Spleen (tissue), 11 donors: Measurements from ENCODE around the gene VAC14. TPM values are rescaled to one million over a fixed set of nuclear protein-coding genes. Genes with fewer than 3 reads are reported as not detected.

Experiments used
- DNase-seq: peaks from one replicate; pipeline ENCODE4 v3.0.0-alpha.2; 2020
- H3K27ac ChIP-seq, 8 donors: fragments of 200-600 bp; sonication (generic) in 7 of 8; 1 replicate in 4 of 8; 2 replicates in 4 of 8; pipeline versions ENCODE4 v1.5.0 to v1.8.0; 2016 to 2021; ENCODE audit warnings: inconsistent platforms in 4 of 8, mild to moderate bottlenecking in 4 of 8, moderate library complexity in 1 of 8
- H3K27me3 ChIP-seq, 7 donors: fragments of 200-600 bp; sonication (generic) in 6 of 7; replicated peaks in 1 of 7; 1 replicate in 4 of 7; 2 replicates in 3 of 7; pipeline versions ENCODE4 v1.5.0 to v1.8.0; 2016 to 2021; ENCODE audit warnings: inconsistent platforms in 3 of 7, mild to moderate bottlenecking in 1 of 7
- H3K36me3 ChIP-seq, 6 donors: fragments of 200-600 bp; sonication (generic) in 5 of 6; 1 replicate in 4 of 6; 2 replicates in 2 of 6; pipeline versions ENCODE4 v1.5.0 to v1.8.0; 2016 to 2021; ENCODE audit warnings: inconsistent platforms in 2 of 6
- H3K4me1 ChIP-seq, 6 donors: fragments of 200-600 bp; sonication (generic) in 5 of 6; 1 replicate in 3 of 6; 2 replicates in 3 of 6; pipeline versions ENCODE4 v1.5.0 to v1.8.0; 2016 to 2021; ENCODE audit warnings: inconsistent platforms in 3 of 6
- H3K4me3 ChIP-seq, 8 donors: fragments of 200-600 bp; sonication (generic) in 7 of 8; 1 replicate in 4 of 8; 2 replicates in 4 of 8; pipeline versions ENCODE4 v1.5.0 to v1.8.0; 2016 to 2021; ENCODE audit warnings: inconsistent platforms in 4 of 8, mild to moderate bottlenecking in 4 of 8, moderate library complexity in 2 of 8
- H3K9me3 ChIP-seq, 8 donors: fragments of 200-600 bp; sonication (generic) in 7 of 8; 1 replicate in 4 of 8; 2 replicates in 4 of 8; pipeline versions ENCODE4 v1.5.0 to v1.8.0; 2016 to 2021; ENCODE audit warnings: inconsistent platforms in 4 of 8
- POLR2A ChIP-seq, 3 donors: fragments of 450-650 bp; IDR thresholded peaks; one replicate each; pipeline ENCODE4 v1.5.1; 2017; ENCODE audit warnings: antibody characterized with exemption in 3 of 3, mild to moderate bottlenecking in 1 of 3
- POLR2AphosphoS5 ChIP-seq, 3 donors: sonication (generic); formaldehyde crosslinking; IDR thresholded peaks; one replicate each; pipeline ENCODE4 v1.5.1; 2017; ENCODE audit warnings: antibody characterized with exemption in 3 of 3
- WGBS, 5 donors: extraction: QIAGEN DNeasy Blood & Tissue Kit in 3 of 5; methylation state at CpG; one replicate each; pipeline versions ENCODE4 v1.1.5 to v1.1.7; 2013 to 2018; 5-methylcytosine and 5-hydroxymethylcytosine counted together
- intact Hi-C: fragments of 100-400 bp; cut with DNase I; formaldehyde crosslinking; loops from one replicate; pipeline ENCODE4 v1.15.0; 2023; ENCODE audit warnings: low total_unique reads
- polyA plus RNA-seq, 3 donors: library from polyadenylated mRNA; stranded (reverse); fragments of 200-250 nt; gene quantifications; one replicate each; pipeline ENCODE4 v1.2.1, GENCODE V29; 2013
- total RNA-seq, 7 donors: library from RNA; depleted of rRNA in 3 of 7; stranded (reverse); fragments of >200 nt in 3 of 7; fragmentation: NEBNext Ultra II Directional in 4 of 7; extraction: Animal tissue kit (Norgen Biotek cat#: 25700) in 4 of 7; gene quantifications; one replicate each; pipeline versions ENCODE4 v1.1.0 to v1.2.1, GENCODE V29; 2016 to 2021
- TF ChIP-seq, protein P1 (sequence below), 11 experiments: fragments of 200-600 bp in 7 of 11; fragments of 450-650 bp in 4 of 11; sonication (generic) in 4 of 11; IDR thresholded peaks in 8 of 11; conservative IDR thresholded peaks in 3 of 11; 1 replicate in 7 of 11; 2 replicates in 4 of 11; pipeline versions ENCODE4 v1.4.0 to v1.8.0; 2016 to 2021; ENCODE audit warnings: antibody characterized with exemption in 11 of 11, inconsistent platforms in 4 of 11, mild to moderate bottlenecking in 1 of 11
- donor health status: healthy with polysubstance abuse.
- donor health status: DM: no; HTN: no; CAD: no; lungs with moderate emphysema.
- donor health status: DM: no; HTN: no; CAD: no.
- donor health status: Bipolar disorder and iron deficiency.
- donor health status: healthy.
- donor health status: DM: no; HTN: no; CAD: no.
- donor health status: DM: yes; HTN: yes; CAD: no.

The VAC14 gene
- total and polyA plus RNA-seq, 10 donors = 29.1 to 70.0 (median 48.1) TPM

DNA sequence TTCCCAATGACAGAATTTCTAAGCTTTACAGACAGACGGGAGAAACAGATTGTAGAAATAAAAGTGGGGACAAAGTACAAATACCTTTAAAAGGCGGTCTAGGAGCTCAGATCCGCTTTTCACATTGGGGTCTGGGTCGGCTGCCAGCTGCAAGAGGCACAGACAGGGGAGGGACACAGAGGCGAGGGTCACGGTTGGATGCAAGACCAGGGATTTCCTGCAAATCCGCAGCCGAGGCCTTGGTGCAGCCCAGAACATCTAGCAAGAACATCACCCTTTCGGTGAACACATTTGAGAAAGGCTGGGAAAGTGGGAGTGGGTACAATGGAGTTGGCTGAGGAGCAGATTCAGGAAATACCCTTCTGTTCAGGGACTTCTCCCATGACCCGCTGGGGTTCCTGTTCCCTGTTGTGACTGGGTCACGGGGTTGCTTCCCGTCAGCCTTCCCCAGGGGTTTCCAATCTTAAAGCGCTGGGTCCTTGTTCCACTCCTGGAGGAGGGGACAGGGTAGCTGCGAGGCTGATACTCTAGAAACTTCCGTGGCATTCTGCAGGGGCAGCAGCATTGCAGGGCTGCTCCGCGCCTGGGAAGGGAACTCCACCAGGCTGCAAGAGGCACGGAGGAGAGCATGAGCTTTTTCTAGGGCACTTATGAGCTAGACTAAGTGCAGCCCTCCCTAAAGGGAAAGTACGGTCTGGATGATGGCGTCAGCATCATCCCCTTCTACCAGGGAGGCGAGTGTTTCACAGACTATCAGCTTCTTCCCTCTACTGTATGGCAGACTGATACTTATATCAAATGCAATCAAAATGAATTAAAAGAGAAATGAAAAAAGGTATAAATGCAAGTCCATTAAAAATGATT, 16.0 kb downstream of the VAC14 start:
- Histone ChIP-seq H3K9me3 (peaks cover 0 to 9% (median 0%) of the 10 kb centered on the region in 8 donors), H3K4me3 (no peak overlapping the region), H3K27me3 (no peaks in the 10 kb centered on the region), H3K36me3 (peaks cover 6 to 97% (median 68%) of the 10 kb centered on the region in 6 donors), H3K4me1 (peaks cover 3 to 70% (median 43%) of the 10 kb centered on the region in 6 donors), H3K27ac (peak overlapping the region in 5 of 8 donors; percentile 9 to 51 (median 38))
- WGBS, 5 donors = 72 to 80% (median 74%) methylated on average over 21 of the region's 21 CpGs
- TF ChIP-seq, protein P1, sequence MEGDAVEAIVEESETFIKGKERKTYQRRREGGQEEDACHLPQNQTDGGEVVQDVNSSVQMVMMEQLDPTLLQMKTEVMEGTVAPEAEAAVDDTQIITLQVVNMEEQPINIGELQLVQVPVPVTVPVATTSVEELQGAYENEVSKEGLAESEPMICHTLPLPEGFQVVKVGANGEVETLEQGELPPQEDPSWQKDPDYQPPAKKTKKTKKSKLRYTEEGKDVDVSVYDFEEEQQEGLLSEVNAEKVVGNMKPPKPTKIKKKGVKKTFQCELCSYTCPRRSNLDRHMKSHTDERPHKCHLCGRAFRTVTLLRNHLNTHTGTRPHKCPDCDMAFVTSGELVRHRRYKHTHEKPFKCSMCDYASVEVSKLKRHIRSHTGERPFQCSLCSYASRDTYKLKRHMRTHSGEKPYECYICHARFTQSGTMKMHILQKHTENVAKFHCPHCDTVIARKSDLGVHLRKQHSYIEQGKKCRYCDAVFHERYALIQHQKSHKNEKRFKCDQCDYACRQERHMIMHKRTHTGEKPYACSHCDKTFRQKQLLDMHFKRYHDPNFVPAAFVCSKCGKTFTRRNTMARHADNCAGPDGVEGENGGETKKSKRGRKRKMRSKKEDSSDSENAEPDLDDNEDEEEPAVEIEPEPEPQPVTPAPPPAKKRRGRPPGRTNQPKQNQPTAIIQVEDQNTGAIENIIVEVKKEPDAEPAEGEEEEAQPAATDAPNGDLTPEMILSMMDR (IDR thresholded peaks at IDR 0.05 in 8 of 11, conservative IDR thresholded peaks at IDR 0.05 in 3 of 11) = no peak
- no peak for TF ChIP-seq POLR2A (IDR thresholded peaks at IDR 0.05)
- peak; percentile 16 to 66 (median 38) for TF ChIP-seq POLR2AphosphoS5 (IDR thresholded peaks at IDR 0.05)
- intact Hi-C loops = no loop called here
- peak; percentile 68 for DNase-seq

DNA sequence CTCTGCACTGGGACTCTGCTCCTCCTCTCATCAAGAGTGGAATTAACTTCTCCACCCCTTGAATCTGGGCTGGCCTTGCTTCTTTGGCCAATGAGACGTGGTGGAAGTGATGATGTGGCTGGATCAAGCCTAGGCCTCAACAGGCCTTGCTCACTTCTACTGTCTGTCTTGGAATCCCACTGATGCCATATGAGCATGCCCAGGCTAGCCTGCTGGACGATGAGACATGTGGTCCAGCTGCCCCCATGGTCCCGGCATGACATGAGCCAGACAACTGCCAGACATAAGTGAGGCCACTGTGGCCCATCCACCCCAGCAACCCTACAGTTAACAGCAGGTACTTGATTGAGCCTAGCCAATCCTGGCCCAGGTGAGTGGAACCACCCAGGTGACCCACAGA, 18.7 kb downstream of the VAC14 start:
- intact Hi-C loops = no loop called here
- no peak for DNase-seq
- TF ChIP-seq, protein P1 (IDR thresholded peaks at IDR 0.05 in 8 of 11, conservative IDR thresholded peaks at IDR 0.05 in 3 of 11) = no peak
- no peak for TF ChIP-seq POLR2AphosphoS5 (IDR thresholded peaks at IDR 0.05)
- no peak for TF ChIP-seq POLR2A (IDR thresholded peaks at IDR 0.05)
- H3K27ac ChIP-seq = no peak overlapping the region
- H3K36me3 ChIP-seq = peaks cover 6 to 100% (median 91%) of the 10 kb centered on the region in 6 donors
- 90 to 95% (median 95%) methylated on average over 2 to 3 of the region's 3 CpGs for WGBS, 5 donors
- no peaks in the 10 kb centered on the region for H3K27me3 ChIP-seq
- peaks cover 0 to 44% (median 26%) of the 10 kb centered on the region in 6 donors for H3K4me1 ChIP-seq
- H3K4me3 ChIP-seq = no peak overlapping the region
- H3K9me3 ChIP-seq = peaks cover 0 to 9% (median 0%) of the 10 kb centered on the region in 8 donors

DNA sequence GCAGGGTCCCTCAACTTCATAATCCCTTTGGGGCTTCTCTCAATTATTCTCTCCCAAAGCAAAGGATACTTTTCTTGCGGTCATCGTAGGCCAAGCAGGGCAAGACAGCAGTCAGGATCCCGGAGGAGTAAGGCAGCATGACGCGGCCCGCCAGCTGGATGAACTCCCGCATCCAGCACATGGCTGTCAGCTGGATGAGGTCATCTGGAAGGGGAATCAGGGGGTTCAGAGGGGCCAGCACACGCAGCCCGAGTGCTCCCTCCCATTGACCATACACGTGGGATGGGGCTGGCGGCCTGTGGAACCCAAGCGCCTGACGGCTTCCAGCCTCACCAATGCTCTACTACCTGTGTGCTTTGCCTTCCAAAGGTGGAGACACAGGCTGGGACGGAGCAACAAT, 19.2 kb downstream of the VAC14 start:
- no peak overlapping the region for H3K27ac ChIP-seq
- no peak overlapping the region for H3K4me3 ChIP-seq
- H3K9me3 ChIP-seq = peaks cover 0 to 9% (median 0%) of the 10 kb centered on the region in 8 donors
- intact Hi-C loops = no loop called here
- H3K4me1 ChIP-seq = peaks cover 0 to 39% (median 24%) of the 10 kb centered on the region in 6 donors
- H3K36me3 ChIP-seq = peaks cover 6 to 100% (median 93%) of the 10 kb centered on the region in 6 donors
- H3K27me3 ChIP-seq = no peaks in the 10 kb centered on the region
- 86 to 96% (median 94%) methylated on average over 7 to 14 of the region's 14 CpGs for WGBS, 5 donors
- TF ChIP-seq POLR2A (IDR thresholded peaks at IDR 0.05) (no peak), POLR2AphosphoS5 (IDR thresholded peaks at IDR 0.05) (no peak)
- TF ChIP-seq, protein P1 (IDR thresholded peaks at IDR 0.05 in 8 of 11, conservative IDR thresholded peaks at IDR 0.05 in 3 of 11) = no peak
- DNase-seq = no peak

DNA sequence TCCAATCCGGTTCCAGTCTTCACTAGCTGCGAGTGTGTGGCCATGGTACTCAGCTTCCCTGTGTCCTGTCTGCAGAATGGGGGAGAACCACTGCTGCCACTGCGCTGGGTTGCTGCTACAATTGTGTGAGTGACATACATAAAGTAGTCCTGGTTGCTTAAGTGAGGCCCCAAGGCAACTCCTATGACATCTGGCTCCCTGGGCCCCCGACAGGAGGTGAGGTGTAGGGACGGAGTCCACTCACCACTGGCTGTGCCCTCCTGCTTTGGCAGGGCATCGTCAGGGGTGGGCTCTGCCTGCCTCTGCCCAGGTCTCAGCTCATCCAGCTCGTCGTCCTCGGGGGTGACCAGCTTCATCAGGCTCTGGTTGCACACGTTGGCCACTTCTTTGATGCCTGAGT, 20.4 kb downstream of the VAC14 start:
- intact Hi-C loops = no loop called here
- peaks cover 6 to 100% (median 85%) of the 10 kb centered on the region in 6 donors for H3K36me3 ChIP-seq
- H3K27me3 ChIP-seq = no peaks in the 10 kb centered on the region
- 97 to 99% (median 98%) methylated on average over 10 of the region's 10 CpGs for whole genome bisulfite sequencing, 5 donors
- H3K4me1 ChIP-seq = peaks cover 0 to 27% (median 14%) of the 10 kb centered on the region in 6 donors
- peaks cover 0 to 9% (median 0%) of the 10 kb centered on the region in 8 donors for H3K9me3 ChIP-seq
- H3K4me3 ChIP-seq = no peak overlapping the region
- TF ChIP-seq POLR2AphosphoS5 (IDR thresholded peaks at IDR 0.05) = no peak
- no peak for TF ChIP-seq POLR2A (IDR thresholded peaks at IDR 0.05)
- TF ChIP-seq, protein P1 (IDR thresholded peaks at IDR 0.05 in 8 of 11, conservative IDR thresholded peaks at IDR 0.05 in 3 of 11) = no peak
- DNase-seq = peak; percentile 60
- no peak overlapping the region for H3K27ac ChIP-seq
